Right atrium auricular region (tissue), 2 donors: ENCODE measurements around the gene HOXD9. TPM values are rescaled to one million over a fixed set of nuclear protein-coding genes. Genes with fewer than 3 reads are reported as not detected.

Experiments used
- DNase-seq: peaks from one replicate; pipeline ENCODE4 v3.0.0-alpha.2; 2019; ENCODE audit warnings: low spot score
- H3K27ac ChIP-seq, 2 donors: fragments of 200-600 bp; sonication (generic); 1 replicate in 1 of 2; 2 replicates in 1 of 2; pipeline ENCODE4 v1.5.1; 2016 to 2019
- H3K27me3 ChIP-seq, 2 donors: fragments of 200-600 bp; sonication (generic); one replicate each; pipeline versions ENCODE4 v1.5.1 to v1.6.0; 2017 to 2019
- H3K36me3 ChIP-seq: fragments of 200-600 bp; sonication (generic); one replicate; pipeline ENCODE4 v1.5.1; 2016
- H3K4me1 ChIP-seq, 2 donors: fragments of 200-600 bp; sonication (generic); one replicate each; pipeline versions ENCODE4 v1.5.1 to v1.6.0; 2017 to 2019
- H3K4me3 ChIP-seq, 2 donors: fragments of 200-600 bp; sonication (generic); 1 replicate in 1 of 2; 2 replicates in 1 of 2; pipeline ENCODE4 v1.5.1; 2017 to 2019; ENCODE audit warnings: mild to moderate bottlenecking in 1 of 2, moderate library complexity in 1 of 2
- H3K9me3 ChIP-seq, 2 donors: fragments of 200-600 bp; sonication (generic); one replicate each; pipeline ENCODE4 v1.5.1; 2019
- CTCF ChIP-seq, 2 donors: fragments of 200-600 bp; sonication (generic); IDR thresholded peaks; one replicate each; pipeline ENCODE4 v1.5.1; 2019; ENCODE audit warnings: antibody characterized with exemption in 2 of 2
- total RNA-seq, 2 donors: library from RNA; depleted of rRNA; stranded (reverse); fragments of >200 nt; gene quantifications; one replicate each; pipeline ENCODE4 v1.1.0, GENCODE V29; 2016

Gene HOXD9
- total RNA-seq, 2 donors from 2014 or later = 0.44 TPM; not detected in 1

GRCh38 chr2:176111309-176111663, 11.2 kb upstream of the HOXD9 start:
- Histone ChIP-seq H3K27ac (no peak overlapping the region), H3K27me3 (peaks cover 80 to 89% of the 10 kb centered on the region in 2 donors), H3K4me3 (no peak overlapping the region), H3K36me3 (no peaks in the 10 kb centered on the region), H3K4me1 (peaks cover 0 to 27% of the 10 kb centered on the region in 2 donors), H3K9me3 (no peaks in the 10 kb centered on the region)
- TF ChIP-seq CTCF (IDR thresholded peaks at IDR 0.05) = peak; percentile 17 to 64
- no peak for DNase-seq

DNA sequence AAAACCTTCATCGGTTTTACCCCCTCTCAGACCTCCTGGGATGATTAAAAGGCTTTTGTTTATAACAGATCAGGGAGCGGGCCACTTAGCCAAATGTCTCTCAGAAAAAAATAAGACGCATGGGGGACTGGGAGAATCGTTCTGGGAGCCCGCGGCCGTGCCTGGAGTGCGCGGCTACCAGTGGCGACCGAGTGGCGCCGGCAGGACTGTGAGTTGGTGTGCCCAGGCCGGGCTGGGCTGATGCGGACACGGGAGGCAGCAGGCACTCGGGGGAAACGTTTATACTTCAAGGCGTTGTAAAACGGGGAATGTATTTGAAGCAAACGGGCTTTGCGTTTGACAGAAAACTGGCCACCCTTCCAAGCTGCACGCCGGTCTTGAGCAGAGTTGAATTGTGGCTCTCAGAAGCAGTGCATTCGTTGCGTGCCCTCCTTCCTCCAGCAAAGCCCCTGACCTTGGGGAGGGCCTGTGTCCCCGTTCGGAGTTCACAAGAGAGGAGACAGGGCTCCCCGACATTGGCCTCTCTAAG, 10.6 kb upstream of the HOXD9 start:
- Histone ChIP-seq H3K36me3 (no peaks in the 10 kb centered on the region), H3K9me3 (no peaks in the 10 kb centered on the region), H3K4me3 (no peak overlapping the region), H3K4me1 (peaks cover 0 to 25% of the 10 kb centered on the region in 2 donors), H3K27me3 (peaks cover 79 to 89% of the 10 kb centered on the region in 2 donors), H3K27ac (no peak overlapping the region)
- no peak for TF ChIP-seq CTCF (IDR thresholded peaks at IDR 0.05)
- DNase-seq = no peak

GRCh38 chr2:176112375-176113302, 9.9 kb upstream of the HOXD9 start:
- no peak overlapping the region for H3K27ac ChIP-seq
- peaks cover 83 to 92% of the 10 kb centered on the region in 2 donors for H3K27me3 ChIP-seq
- no peak overlapping the region for H3K4me3 ChIP-seq
- H3K4me1 ChIP-seq = peaks cover 0 to 20% of the 10 kb centered on the region in 2 donors
- no peak for DNase-seq
- H3K9me3 ChIP-seq = no peaks in the 10 kb centered on the region
- H3K36me3 ChIP-seq = no peaks in the 10 kb centered on the region
- TF ChIP-seq CTCF (IDR thresholded peaks at IDR 0.05) = no peak

DNA sequence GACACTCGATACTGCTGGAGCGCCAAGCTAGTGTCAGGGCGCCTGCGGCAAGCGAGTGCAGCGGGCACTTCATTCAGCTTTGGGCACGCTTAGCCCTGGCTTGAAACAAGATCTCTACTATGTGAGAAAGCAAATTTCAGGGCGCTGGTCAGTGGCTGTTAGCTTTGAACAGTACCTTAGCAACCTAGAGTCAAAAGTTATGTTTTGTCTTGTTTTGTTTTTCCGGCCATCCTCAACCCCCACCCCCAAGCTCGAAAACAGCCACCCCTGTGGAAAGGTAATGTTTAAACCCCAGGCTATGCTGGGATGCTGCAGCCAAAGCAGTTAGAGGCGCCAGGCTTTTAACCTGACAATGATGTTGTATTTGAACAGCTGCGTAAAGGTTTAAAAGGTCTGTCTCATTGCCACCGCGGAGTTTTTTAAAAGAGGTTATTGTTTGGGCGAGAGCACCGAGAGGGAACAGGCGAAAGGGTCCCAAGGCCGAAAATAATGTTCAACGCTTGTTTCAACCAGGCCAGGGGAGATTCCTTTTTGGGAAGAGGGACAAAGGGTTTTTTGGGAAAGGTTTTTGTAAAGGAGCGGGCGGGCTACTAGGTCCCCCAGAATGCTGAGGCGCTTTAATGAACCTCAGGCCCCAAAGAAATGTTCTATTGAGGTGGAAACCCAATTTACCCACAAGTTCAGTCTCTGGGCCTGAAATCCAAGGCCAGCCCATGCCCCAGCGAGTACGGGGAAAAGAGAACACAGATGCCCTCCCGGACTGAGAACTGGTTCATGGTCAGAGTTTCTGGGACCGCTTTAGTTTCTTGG, 8.2 kb upstream of the HOXD9 start:
- Histone ChIP-seq H3K4me3 (no peak overlapping the region), H3K9me3 (peaks cover 0 to 4% of the 10 kb centered on the region in 2 donors), H3K27me3 (peaks cover 87 to 92% of the 10 kb centered on the region in 2 donors), H3K4me1 (peaks cover 0 to 6% of the 10 kb centered on the region in 2 donors), H3K36me3 (no peaks in the 10 kb centered on the region), H3K27ac (no peak overlapping the region)
- no peak for TF ChIP-seq CTCF (IDR thresholded peaks at IDR 0.05)
- no peak for DNase-seq

DNA sequence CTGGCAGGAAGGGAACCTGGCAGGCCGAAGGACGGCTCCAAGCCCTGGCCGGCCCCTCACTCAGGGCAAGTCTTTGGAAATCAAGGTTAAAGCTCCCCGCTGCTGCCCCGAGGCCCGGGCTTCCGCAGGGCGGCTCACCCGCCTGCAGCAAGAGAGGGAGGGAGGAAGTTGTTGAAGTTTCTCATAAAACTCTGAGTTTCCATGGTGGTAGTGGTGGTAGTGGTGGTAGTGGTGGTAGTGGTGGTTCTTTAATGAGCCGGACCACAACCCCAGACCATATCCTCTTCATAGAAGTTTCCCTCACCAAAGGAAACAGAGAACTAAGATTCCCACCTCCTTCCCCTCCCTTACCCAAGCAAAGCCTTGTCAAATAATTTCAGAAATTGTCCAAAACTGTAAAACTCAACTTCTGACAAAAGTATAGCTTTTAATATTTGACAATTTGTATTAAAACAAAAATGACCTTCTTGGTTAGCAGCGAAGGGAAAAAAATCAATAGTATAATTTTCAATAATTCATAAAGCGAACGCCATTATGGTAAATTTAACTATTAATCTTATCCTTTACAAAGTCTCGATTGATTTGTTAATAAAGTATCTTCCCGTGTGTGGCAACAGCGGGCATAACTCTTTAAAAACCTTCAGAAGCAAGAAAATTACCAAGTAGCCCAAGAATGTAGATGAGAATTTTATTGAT, 7.4 kb upstream of the HOXD9 start:
- H3K4me3 ChIP-seq = no peak overlapping the region
- no peak for TF ChIP-seq CTCF (IDR thresholded peaks at IDR 0.05)
- no peak overlapping the region for H3K27ac ChIP-seq
- H3K27me3 ChIP-seq = peaks cover 87 to 91% of the 10 kb centered on the region in 2 donors
- H3K9me3 ChIP-seq = peaks cover 0 to 4% of the 10 kb centered on the region in 2 donors
- H3K36me3 ChIP-seq = no peaks in the 10 kb centered on the region
- H3K4me1 ChIP-seq = peaks cover 0 to 6% of the 10 kb centered on the region in 2 donors
- DNase-seq = no peak
